Liver (tissue), 9 donors: Measurements from ENCODE around the gene TBC1D22B. TPM values are rescaled to one million over a fixed set of nuclear protein-coding genes. Genes with fewer than 3 reads are reported as not detected.

ENCODE experiments used
- DNase-seq: peaks from one replicate; pipeline ENCODE4 v3.0.0-alpha.2; 2017; ENCODE audit warnings: low spot score
- H3K27ac ChIP-seq, 2 donors: one replicate each; pipeline ENCODE4 v1.7.0; 2013; ENCODE audit warnings: inconsistent platforms in 2 of 2, low read length in 2 of 2, control low read depth in 1 of 2, low read depth in 1 of 2, mild to moderate bottlenecking in 1 of 2
- H3K27me3 ChIP-seq, 4 donors: one replicate each; pipeline versions ENCODE4 v1.6.1 to v1.7.0; 2013; ENCODE audit warnings: low read length in 3 of 4, inconsistent platforms in 1 of 4, mild to moderate bottlenecking in 1 of 4, moderate library complexity in 1 of 4; ENCODE audit not compliant: control insufficient read depth in 4 of 4, insufficient read depth in 4 of 4
- H3K36me3 ChIP-seq, 4 donors: one replicate each; pipeline versions ENCODE4 v1.6.1 to v1.7.0; 2013; ENCODE audit warnings: low read length in 3 of 4, mild to moderate bottlenecking in 3 of 4, low read depth in 1 of 4, moderate library complexity in 1 of 4; ENCODE audit not compliant: control insufficient read depth in 4 of 4, insufficient read depth in 3 of 4
- H3K4me1 ChIP-seq, 4 donors: one replicate each; pipeline versions ENCODE4 v1.6.1 to v1.7.0; 2013; ENCODE audit warnings: low read length in 3 of 4, mild to moderate bottlenecking in 3 of 4, moderate library complexity in 1 of 4; ENCODE audit not compliant: control insufficient read depth in 4 of 4, insufficient read depth in 4 of 4
- H3K4me3 ChIP-seq, 3 donors: one replicate each; pipeline versions ENCODE4 v1.6.1 to v1.7.0; 2013; ENCODE audit warnings: low read length in 3 of 3, control low read depth in 1 of 3, low read depth in 1 of 3, mild to moderate bottlenecking in 1 of 3
- H3K9ac ChIP-seq, 2 donors: one replicate each; pipeline ENCODE4 v1.7.0; 2013; ENCODE audit warnings: low read length in 2 of 2, mild to moderate bottlenecking in 2 of 2, moderate library complexity in 2 of 2, control low read depth in 1 of 2, low read depth in 1 of 2
- H3K9me3 ChIP-seq, 4 donors: one replicate each; pipeline versions ENCODE4 v1.6.1 to v1.7.0; 2013; ENCODE audit warnings: low read length in 3 of 4; ENCODE audit not compliant: control insufficient read depth in 4 of 4
- ATF3 ChIP-seq: IDR thresholded peaks from 2 replicates; pipeline ENCODE4 v1.6.1; 2016; ENCODE audit warnings: antibody characterized with exemption
- CTCF ChIP-seq: fragments of 150-350 bp; IDR thresholded peaks from 2 replicates; pipeline ENCODE4 v1.5.1; 2017; ENCODE audit warnings: improper control_type of control experiment, low read depth, low read length; ENCODE audit not compliant: missing input control
- EGR1 ChIP-seq, 2 donors: IDR thresholded peaks; 2 replicates each; pipeline ENCODE4 v1.6.1; 2016 to 2018; ENCODE audit warnings: antibody characterized with exemption in 2 of 2, low read depth in 2 of 2
- FOXA1 ChIP-seq: IDR thresholded peaks from 2 replicates; pipeline ENCODE4 v1.6.1; 2016; ENCODE audit warnings: antibody characterized with exemption
- FOXA2 ChIP-seq: IDR thresholded peaks from 2 replicates; pipeline ENCODE4 v1.6.1; 2016; ENCODE audit warnings: antibody characterized with exemption
- GABPA ChIP-seq, 2 donors: IDR thresholded peaks in 1 of 2; conservative IDR thresholded peaks in 1 of 2; 2 replicates each; pipeline ENCODE4 v1.6.1; 2016; ENCODE audit warnings: antibody characterized with exemption in 2 of 2, mild to moderate bottlenecking in 1 of 2, moderate library complexity in 1 of 2
- HNF4A ChIP-seq, 2 donors: conservative IDR thresholded peaks; 2 replicates each; pipeline ENCODE4 v1.6.1; 2016; ENCODE audit warnings: antibody characterized with exemption in 2 of 2, mild to moderate bottlenecking in 2 of 2
- HNF4G ChIP-seq: IDR thresholded peaks from 2 replicates; pipeline ENCODE4 v1.6.1; 2016; ENCODE audit warnings: antibody characterized with exemption
- JUND ChIP-seq, 2 donors: IDR thresholded peaks; 2 replicates each; pipeline ENCODE4 v1.6.1; 2016; ENCODE audit warnings: antibody characterized with exemption in 2 of 2
- NR2F2 ChIP-seq: IDR thresholded peaks from 2 replicates; pipeline ENCODE4 v1.6.1; 2016; ENCODE audit warnings: antibody characterized with exemption
- RAD21 ChIP-seq, 2 donors: IDR thresholded peaks; 2 replicates each; pipeline ENCODE4 v1.6.1; 2016; ENCODE audit warnings: antibody characterized with exemption in 2 of 2, mild to moderate bottlenecking in 2 of 2
- RXRA ChIP-seq, 2 donors: IDR thresholded peaks; 2 replicates each; pipeline ENCODE4 v1.6.1; 2017 to 2018; ENCODE audit warnings: antibody characterized with exemption in 2 of 2, mild to moderate bottlenecking in 1 of 2
- SP1 ChIP-seq: IDR thresholded peaks from 2 replicates; pipeline ENCODE4 v1.6.1; 2018; ENCODE audit warnings: antibody characterized with exemption, mild to moderate bottlenecking
- TAF1 ChIP-seq: conservative IDR thresholded peaks from 2 replicates; pipeline ENCODE4 v1.6.1; 2016; ENCODE audit warnings: antibody characterized with exemption, mild to moderate bottlenecking
- YY1 ChIP-seq: IDR thresholded peaks from 2 replicates; pipeline ENCODE4 v1.6.1; 2016; ENCODE audit warnings: antibody characterized with exemption, mild to moderate bottlenecking
- ZBTB33 ChIP-seq: IDR thresholded peaks from 2 replicates; pipeline ENCODE4 v1.6.1; 2016; ENCODE audit warnings: antibody characterized with exemption
- WGBS: extraction: QIAGEN DNeasy Blood & Tissue Kit; methylation state at CpG from one replicate; pipeline ENCODE4 v1.1.7; 2013; 5-methylcytosine and 5-hydroxymethylcytosine counted together
- polyA plus RNA-seq, 2 donors: library from polyadenylated mRNA; stranded (reverse) in 1 of 2; unstranded in 1 of 2; fragments of 200-250 nt in 1 of 2; fragments of >200 nt in 1 of 2; fragmentation: Nextera tagmentation in 1 of 2; extraction: Ambion mirVana in 1 of 2; gene quantifications; one replicate each; pipeline versions ENCODE4 v1.2.1 to v1.2.3, GENCODE V29; 2013 to 2015
- total RNA-seq, 2 donors: library from RNA; depleted of rRNA; stranded (reverse); fragments of >200 nt; gene quantifications; one replicate each; pipeline ENCODE4 v1.2.3, GENCODE V29; 2014
- TF ChIP-seq, protein P1 (sequence below): IDR thresholded peaks from 2 replicates; pipeline ENCODE4 v1.6.1; 2016; ENCODE audit warnings: antibody characterized with exemption, mild to moderate bottlenecking
- TF ChIP-seq, protein P2 (sequence below): IDR thresholded peaks from 2 replicates; pipeline ENCODE4 v1.6.1; 2016; ENCODE audit warnings: antibody characterized with exemption
- donor health status: healthy.
- donor health status: healthy.
- donor health status: healthy.
- donor health status: healthy.
- donor health status: healthy.

The TBC1D22B gene
- total and polyA plus RNA-seq, 4 donors = 1.4 to 10.7 (median 1.9) TPM

DNA sequence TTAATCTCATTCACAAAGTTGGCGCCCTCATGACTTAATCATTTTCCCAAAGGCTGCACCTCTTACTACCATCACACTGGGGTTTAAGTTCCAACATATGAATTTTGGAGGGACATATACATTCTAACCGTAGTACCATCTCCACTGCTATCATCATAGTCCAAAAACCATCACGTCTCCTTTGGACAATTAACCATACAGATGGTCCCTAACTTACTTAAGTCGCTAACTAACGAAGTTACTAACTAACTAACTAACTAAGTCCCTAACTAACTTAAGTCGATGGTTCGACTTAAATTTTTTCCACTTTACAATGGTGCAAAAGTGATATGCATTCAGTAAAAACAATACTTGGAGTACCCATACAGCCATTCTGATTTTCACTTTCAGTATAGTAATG, 24.0 kb upstream of the TBC1D22B start:
- H3K36me3 ChIP-seq = no peaks in the 10 kb centered on the region

More for the DNA sequence above, 24.0 kb upstream of the TBC1D22B start:
- Histone ChIP-seq H3K27ac (no peak overlapping the region), H3K4me1 (no peaks in the 10 kb centered on the region), H3K9ac (no peak overlapping the region), H3K27me3 (no peaks in the 10 kb centered on the region), H3K4me3 (no peak overlapping the region), H3K9me3 (no peaks in the 10 kb centered on the region)
- WGBS = 92% methylated on average over 7 of the region's 7 CpGs
- DNase-seq = no peak
- TF ChIP-seq CTCF (no peak), GABPA (IDR thresholded peaks at IDR 0.05 in 1 of 2, conservative IDR thresholded peaks at IDR 0.05 in 1 of 2) (no peak), RXRA (IDR thresholded peaks at IDR 0.05) (no peak), NR2F2 (no peak), HNF4G (no peak), ZBTB33 (no peak), EGR1 (IDR thresholded peaks at IDR 0.05; ENCODE audit: low read depth in 2 of 2) (no peak), SP1 (no peak), FOXA1 (no peak), JUND (IDR thresholded peaks at IDR 0.05) (no peak), ATF3 (no peak), YY1 (no peak), FOXA2 (no peak), TAF1 (no peak), RAD21 (IDR thresholded peaks at IDR 0.05) (no peak), HNF4A (conservative IDR thresholded peaks at IDR 0.05) (no peak)
- TF ChIP-seq, protein P1, sequence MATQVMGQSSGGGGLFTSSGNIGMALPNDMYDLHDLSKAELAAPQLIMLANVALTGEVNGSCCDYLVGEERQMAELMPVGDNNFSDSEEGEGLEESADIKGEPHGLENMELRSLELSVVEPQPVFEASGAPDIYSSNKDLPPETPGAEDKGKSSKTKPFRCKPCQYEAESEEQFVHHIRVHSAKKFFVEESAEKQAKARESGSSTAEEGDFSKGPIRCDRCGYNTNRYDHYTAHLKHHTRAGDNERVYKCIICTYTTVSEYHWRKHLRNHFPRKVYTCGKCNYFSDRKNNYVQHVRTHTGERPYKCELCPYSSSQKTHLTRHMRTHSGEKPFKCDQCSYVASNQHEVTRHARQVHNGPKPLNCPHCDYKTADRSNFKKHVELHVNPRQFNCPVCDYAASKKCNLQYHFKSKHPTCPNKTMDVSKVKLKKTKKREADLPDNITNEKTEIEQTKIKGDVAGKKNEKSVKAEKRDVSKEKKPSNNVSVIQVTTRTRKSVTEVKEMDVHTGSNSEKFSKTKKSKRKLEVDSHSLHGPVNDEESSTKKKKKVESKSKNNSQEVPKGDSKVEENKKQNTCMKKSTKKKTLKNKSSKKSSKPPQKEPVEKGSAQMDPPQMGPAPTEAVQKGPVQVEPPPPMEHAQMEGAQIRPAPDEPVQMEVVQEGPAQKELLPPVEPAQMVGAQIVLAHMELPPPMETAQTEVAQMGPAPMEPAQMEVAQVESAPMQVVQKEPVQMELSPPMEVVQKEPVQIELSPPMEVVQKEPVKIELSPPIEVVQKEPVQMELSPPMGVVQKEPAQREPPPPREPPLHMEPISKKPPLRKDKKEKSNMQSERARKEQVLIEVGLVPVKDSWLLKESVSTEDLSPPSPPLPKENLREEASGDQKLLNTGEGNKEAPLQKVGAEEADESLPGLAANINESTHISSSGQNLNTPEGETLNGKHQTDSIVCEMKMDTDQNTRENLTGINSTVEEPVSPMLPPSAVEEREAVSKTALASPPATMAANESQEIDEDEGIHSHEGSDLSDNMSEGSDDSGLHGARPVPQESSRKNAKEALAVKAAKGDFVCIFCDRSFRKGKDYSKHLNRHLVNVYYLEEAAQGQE = no peak
- TF ChIP-seq, protein P2, sequence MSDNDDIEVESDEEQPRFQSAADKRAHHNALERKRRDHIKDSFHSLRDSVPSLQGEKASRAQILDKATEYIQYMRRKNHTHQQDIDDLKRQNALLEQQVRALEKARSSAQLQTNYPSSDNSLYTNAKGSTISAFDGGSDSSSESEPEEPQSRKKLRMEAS = no peak
